Activated naive CD4-positive, alpha-beta T cell treated with anti-CD3 and anti-CD28 coated beads, Interleukin-2, amount 50 U/mL, for 24 hours (primary cell): ENCODE results near the gene KLHL28.

ENCODE experiments used
- H3K27ac Mint-ChIP-seq: one replicate; pipeline ENCODE4 v1.8.0; 2021; ENCODE audit warnings: mild to moderate bottlenecking, mixed read lengths
- H3K27me3 Mint-ChIP-seq: one replicate; pipeline ENCODE4 v1.8.0; 2021; ENCODE audit warnings: mixed read lengths
- H3K36me3 Mint-ChIP-seq: one replicate; pipeline ENCODE4 v1.8.0; 2021; ENCODE audit warnings: mixed read lengths
- H3K4me1 Mint-ChIP-seq: one replicate; pipeline ENCODE4 v1.8.0; 2021; ENCODE audit warnings: mixed read lengths
- H3K4me3 Mint-ChIP-seq: one replicate; pipeline ENCODE4 v1.8.0; 2021; ENCODE audit warnings: mild to moderate bottlenecking, mixed read lengths
- H3K9me3 Mint-ChIP-seq: one replicate; pipeline ENCODE4 v1.8.0; 2021; ENCODE audit warnings: mixed read lengths

Gene KLHL28

DNA sequence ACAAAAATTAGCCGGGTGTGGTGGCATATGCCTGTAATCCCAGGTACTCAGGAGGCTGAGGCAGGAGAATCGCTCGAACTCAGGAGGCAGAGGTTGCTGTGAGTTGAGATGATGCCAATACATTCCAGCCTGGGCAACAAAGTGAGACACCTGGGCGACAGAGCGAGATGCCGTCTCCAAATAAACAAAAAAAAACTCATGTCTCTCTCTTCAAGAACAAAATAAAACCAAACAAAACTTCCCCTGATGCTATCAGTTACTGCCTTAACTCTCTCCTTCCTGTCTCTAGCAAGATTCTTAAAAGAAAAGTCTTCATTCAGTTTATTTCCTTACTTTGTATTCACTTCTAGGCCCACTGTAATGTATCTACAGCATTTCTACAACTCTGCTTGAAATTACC, 20.8 kb downstream of the KLHL28 start:
- no peaks in the 10 kb centered on the region for H3K27me3 Mint-ChIP-seq
- peaks cover 58% of the 10 kb centered on the region for H3K4me1 Mint-ChIP-seq
- H3K9me3 Mint-ChIP-seq, result no peaks in the 10 kb centered on the region
- H3K36me3 Mint-ChIP-seq, result peaks cover 54% of the 10 kb centered on the region
- H3K27ac Mint-ChIP-seq, result peak overlapping the region; percentile 1
- peak overlapping the region; percentile 6 for H3K4me3 Mint-ChIP-seq

DNA sequence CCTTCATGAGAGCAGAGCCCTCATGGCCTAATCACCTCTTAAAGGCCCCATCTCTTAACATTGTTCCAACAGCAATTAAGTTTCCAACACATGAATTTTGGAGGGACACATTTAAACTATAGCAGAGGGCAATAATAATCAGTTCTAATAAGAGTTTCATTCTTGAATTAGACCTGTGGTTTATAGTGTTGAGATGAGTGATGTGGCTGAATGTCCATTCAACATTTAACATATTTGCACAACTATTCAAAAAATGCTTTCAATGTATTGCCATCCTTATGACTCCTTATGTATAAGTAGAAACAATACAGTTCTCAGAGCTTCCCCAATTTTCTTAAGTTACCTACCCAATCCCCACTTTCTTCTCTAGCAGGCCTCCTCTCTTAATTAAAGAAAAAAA, 21.5 kb downstream of the KLHL28 start:
- Mint-ChIP-seq H3K4me3 (no peak overlapping the region), H3K27ac (peak overlapping the region; percentile 49), H3K36me3 (peaks cover 52% of the 10 kb centered on the region), H3K27me3 (no peaks in the 10 kb centered on the region), H3K9me3 (no peaks in the 10 kb centered on the region), H3K4me1 (peaks cover 63% of the 10 kb centered on the region)

DNA sequence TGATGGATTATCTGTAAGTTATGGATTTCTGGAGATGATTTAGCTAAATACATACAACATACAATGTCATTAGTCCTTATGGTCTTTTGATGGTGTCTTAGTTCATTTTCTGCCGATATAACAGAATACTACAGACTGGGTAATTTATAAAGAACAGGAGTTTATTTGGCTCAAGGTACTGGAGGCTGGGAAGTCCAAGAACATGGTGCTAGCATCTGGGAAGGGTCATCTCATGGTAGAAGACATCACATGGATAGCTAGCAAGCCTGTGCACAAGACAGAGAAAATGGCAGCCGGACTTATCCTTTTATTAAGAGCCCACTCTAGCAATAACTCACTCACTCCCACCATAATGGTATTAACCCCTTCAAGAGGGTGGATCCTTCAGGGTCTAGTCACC, 24.2 kb downstream of the KLHL28 start:
- Mint-ChIP-seq H3K27me3 (no peaks in the 10 kb centered on the region), H3K27ac (no peak overlapping the region), H3K4me1 (peaks cover 71% of the 10 kb centered on the region), H3K36me3 (peaks cover 49% of the 10 kb centered on the region), H3K4me3 (no peak overlapping the region), H3K9me3 (no peaks in the 10 kb centered on the region)

DNA sequence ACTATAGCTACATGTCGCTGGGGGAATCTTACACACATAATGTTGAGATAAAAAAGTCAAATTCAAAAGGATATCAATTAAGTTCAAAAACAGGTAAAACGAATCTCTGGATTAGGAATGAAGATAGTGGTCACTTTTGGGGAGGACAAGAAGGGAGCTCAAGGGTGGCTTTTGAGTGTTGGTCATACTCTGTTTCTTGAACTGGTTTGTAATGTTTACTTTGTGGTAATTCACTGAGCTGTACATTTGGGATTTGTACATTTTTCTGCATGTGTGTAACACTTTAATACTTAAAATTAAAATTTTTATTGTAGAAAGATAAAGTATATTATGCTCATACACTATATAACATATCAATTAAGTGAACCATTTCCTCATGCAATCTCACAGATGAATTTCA, 26.6 kb downstream of the KLHL28 start:
- Mint-ChIP-seq H3K36me3 (peaks cover 40% of the 10 kb centered on the region), H3K27me3 (no peaks in the 10 kb centered on the region), H3K9me3 (no peaks in the 10 kb centered on the region), H3K4me1 (peaks cover 59% of the 10 kb centered on the region), H3K27ac (peak overlapping the region; percentile 8), H3K4me3 (no peak overlapping the region)

DNA sequence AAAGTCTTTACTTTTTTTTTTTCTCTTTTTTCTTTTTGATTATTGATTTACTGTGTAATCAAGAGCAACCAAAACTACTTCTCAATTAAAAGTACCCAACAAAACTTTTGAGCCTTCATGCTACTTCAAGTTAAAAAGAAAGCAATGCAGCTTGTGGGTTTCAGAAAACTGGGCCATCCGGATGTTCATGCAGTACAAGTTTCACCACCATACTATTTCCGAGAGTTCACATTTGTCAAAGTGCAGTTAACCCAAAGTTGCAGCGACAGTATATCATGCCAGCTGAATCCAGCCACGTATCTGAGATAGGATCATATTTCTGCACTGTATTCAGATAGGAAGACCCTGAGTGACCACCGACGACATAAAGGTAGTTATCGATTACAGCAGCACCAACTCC, 33.0 kb downstream of the KLHL28 start:
- H3K9me3 Mint-ChIP-seq, result no peaks in the 10 kb centered on the region
- peak overlapping the region; percentile 35 for H3K27ac Mint-ChIP-seq
- peaks cover 5% of the 10 kb centered on the region for H3K36me3 Mint-ChIP-seq
- peaks cover 25% of the 10 kb centered on the region for H3K4me1 Mint-ChIP-seq
- H3K4me3 Mint-ChIP-seq, result no peak overlapping the region
- no peaks in the 10 kb centered on the region for H3K27me3 Mint-ChIP-seq

DNA sequence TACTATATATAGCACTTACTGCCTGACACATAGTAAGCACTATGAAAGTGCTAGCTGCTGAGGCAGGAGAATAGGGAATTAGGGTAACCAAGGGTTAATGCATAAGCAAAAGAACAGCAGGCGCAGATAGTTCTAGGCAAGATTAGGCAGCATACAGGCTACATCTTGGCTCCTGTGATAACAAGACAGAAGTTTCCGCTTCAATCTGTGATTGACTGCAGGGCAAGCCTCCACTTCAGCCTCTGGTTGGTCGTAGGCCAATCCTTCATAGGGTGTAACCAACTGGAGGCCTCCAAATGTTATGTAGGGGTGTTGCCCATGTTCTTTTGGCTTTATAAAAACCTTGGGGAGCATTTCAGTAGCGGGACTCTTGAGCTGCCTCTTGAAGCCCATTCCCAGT, 46.9 kb downstream of the KLHL28 start:
- Mint-ChIP-seq H3K36me3 (peaks cover 2% of the 10 kb centered on the region), H3K4me3 (no peak overlapping the region), H3K27ac (no peak overlapping the region), H3K27me3 (peaks cover 18% of the 10 kb centered on the region), H3K4me1 (peaks cover 7% of the 10 kb centered on the region), H3K9me3 (no peaks in the 10 kb centered on the region)

DNA sequence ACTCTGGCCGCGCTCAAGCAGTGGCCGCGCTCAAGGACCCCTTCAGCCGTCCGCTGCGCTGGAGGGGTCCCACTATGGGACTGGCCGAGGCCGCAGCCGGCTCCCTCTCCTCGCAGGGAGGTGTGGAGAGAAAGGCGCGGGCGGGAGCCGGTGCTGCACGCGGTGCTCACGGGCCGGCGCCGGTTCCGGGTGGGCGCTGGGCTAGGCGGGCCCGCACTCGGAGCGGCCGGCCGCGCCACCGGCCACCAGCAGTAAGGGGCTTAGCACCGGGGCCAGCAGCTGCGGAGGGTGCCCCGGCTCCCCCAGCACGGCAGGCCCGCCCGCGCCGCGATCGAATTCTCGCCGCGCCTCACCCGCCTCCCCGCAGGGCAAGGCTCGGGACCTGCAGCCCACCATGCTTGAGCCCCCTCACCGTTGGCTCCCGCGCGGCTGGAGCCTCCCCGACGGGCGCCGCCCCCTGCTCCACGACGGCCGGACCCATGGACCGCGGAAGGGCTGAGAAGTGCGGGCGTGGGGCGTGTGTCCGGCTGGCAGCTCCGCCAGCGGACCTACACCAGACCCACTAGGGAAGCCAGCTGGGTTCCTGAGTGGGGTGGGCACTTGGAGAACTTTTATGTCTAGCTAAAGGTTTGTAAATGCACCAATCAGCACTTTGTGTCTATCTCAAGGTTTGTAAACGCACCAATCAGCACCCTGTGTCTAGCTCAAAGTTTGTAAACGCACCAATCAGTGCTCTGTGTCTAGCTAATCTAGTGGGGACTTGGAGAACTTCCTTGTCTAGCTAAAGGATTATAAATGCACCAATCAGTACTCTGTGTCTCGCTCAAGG, 49.5 kb downstream of the KLHL28 start:
- H3K27ac Mint-ChIP-seq, result no peak overlapping the region
- H3K4me1 Mint-ChIP-seq, result peaks cover 7% of the 10 kb centered on the region
- no peaks in the 10 kb centered on the region for H3K9me3 Mint-ChIP-seq
- peak overlapping the region; percentile 36 for H3K4me3 Mint-ChIP-seq
- H3K36me3 Mint-ChIP-seq, result peaks cover 2% of the 10 kb centered on the region
- peaks cover 22% of the 10 kb centered on the region for H3K27me3 Mint-ChIP-seq

DNA sequence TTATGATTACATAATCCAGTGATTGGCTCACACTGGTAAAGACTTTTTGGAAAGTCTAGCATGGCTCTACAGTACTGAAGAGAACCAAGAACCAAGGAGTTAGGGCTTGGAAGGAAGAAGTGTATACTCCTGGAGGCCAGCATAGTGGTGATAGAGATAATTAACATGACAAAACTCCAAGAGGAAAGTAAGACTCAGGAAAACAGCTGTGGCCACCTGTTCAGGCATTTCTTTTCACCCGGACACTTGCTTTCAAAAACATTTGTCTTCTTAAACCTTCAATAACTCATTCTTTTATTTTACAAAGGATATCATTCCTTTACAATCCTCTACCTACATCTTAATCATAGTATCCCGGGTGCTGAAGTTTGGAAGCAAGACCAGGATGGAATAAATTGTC, 50.9 kb downstream of the KLHL28 start:
- Mint-ChIP-seq H3K4me3 (no peak overlapping the region), H3K27me3 (peaks cover 22% of the 10 kb centered on the region), H3K27ac (no peak overlapping the region), H3K9me3 (no peaks in the 10 kb centered on the region), H3K36me3 (peaks cover 2% of the 10 kb centered on the region), H3K4me1 (peaks cover 7% of the 10 kb centered on the region)

DNA sequence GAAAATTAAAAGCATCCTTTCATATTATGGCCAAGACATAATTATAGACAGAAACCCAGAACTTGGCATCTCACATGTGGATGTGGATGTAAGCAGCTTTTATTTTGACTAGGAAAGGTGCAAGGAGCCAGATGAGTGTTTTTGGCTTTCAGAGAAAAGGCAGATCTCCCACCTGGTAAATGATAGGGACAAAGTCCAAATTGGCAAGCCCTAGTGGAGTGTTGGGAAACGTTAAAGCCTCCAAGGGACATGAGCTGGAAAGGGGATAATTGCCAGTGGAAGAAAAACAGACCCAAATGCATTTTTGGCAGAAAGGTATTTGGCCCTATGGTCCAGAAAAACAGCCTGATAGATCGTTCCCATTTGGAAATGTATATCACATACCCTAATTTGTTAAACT, 60.1 kb downstream of the KLHL28 start:
- Mint-ChIP-seq H3K9me3 (no peaks in the 10 kb centered on the region), H3K36me3 (no peaks in the 10 kb centered on the region), H3K4me3 (no peak overlapping the region), H3K27me3 (no peaks in the 10 kb centered on the region), H3K4me1 (peaks cover 24% of the 10 kb centered on the region), H3K27ac (no peak overlapping the region)

DNA sequence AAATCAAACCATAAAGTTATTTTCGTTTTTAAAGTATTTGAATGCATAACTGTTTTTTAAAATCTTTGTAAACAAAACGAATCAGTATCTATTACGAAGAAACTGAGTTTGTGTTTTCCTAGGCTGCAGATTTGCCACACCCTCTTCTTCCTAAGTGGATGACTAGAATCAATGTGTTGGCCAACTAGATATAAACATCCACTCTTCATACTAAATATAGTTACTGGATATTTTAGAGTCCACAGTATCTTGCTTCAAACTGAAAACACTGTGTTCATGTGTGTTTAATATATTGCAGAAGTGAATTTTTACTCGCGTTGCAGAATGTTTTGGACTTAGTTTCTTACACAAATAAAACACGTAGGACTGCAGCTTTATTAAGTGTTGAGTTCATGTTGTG, 63.2 kb downstream of the KLHL28 start:
- Mint-ChIP-seq H3K27me3 (no peaks in the 10 kb centered on the region), H3K9me3 (no peaks in the 10 kb centered on the region), H3K27ac (peak overlapping the region; percentile 86), H3K36me3 (no peaks in the 10 kb centered on the region), H3K4me1 (peaks cover 25% of the 10 kb centered on the region), H3K4me3 (peak overlapping the region; percentile 89)

DNA sequence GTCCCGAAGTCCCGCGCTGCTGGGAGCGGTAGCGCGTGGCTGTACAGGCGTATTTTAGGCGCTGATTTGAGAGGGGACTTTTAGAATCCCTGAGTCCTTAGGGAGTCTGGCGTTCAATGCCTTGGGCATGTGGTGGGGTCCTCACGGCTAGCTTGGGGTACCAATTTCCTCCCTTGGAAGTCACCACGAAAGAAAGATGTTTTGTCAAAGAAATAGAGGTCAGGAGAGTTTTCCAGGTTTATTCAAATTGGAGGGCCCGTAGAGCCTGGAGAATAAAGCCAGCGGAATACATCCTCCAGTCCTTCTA, 63.9 kb downstream of the KLHL28 start:
- Mint-ChIP-seq H3K27ac (peak overlapping the region; percentile 86), H3K36me3 (no peaks in the 10 kb centered on the region), H3K4me3 (peak overlapping the region; percentile 89)

DNA sequence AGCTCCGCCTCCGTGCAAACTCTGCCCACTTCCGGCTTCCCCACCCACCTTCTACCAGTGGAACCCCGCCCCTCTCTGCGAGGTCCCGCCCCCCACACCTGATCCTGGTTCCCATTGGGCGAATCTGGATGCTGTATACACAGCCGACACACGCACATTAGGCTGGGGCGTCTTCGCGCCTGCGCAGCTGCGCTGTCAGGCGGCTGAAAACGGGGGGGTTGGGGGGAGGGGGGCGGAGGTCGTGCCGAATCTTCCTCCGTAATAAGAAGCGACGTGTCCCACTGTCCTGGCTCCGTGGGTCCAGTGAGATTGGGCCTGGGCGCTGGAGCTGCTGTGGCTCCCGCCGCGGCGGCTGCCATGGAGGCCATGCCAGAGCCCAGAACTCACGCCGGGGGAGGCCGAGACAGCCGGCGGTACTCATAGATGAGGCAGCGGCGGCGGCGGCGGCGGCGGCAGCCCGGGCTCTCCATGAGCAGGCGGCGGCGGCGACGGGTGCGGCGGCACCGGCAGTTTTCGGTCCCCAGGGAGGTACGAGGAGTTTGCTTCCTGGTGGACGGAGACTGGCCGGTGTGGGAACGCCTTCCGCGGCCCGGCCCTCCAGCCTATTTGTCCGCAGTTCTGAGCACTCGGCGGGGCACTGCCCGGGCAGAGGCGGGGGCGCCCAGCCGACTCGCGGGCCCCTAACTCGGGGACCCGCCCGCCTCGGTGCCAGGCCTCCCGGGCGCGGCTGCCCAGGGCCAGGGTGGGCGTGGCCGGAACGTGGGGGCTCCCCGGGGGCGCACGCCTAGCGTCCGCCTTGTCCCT, 64.5 kb downstream of the KLHL28 start:
- peak overlapping the region; percentile 93 for H3K27ac Mint-ChIP-seq
- H3K4me3 Mint-ChIP-seq, result peak overlapping the region; percentile 91
- no peaks in the 10 kb centered on the region for H3K9me3 Mint-ChIP-seq
- H3K27me3 Mint-ChIP-seq, result no peaks in the 10 kb centered on the region
- no peaks in the 10 kb centered on the region for H3K36me3 Mint-ChIP-seq
- H3K4me1 Mint-ChIP-seq, result peaks cover 25% of the 10 kb centered on the region

More for the DNA sequence above, 63.9 kb downstream of the KLHL28 start:
- Mint-ChIP-seq H3K9me3 (no peaks in the 10 kb centered on the region), H3K4me1 (peaks cover 25% of the 10 kb centered on the region), H3K27me3 (no peaks in the 10 kb centered on the region)

DNA sequence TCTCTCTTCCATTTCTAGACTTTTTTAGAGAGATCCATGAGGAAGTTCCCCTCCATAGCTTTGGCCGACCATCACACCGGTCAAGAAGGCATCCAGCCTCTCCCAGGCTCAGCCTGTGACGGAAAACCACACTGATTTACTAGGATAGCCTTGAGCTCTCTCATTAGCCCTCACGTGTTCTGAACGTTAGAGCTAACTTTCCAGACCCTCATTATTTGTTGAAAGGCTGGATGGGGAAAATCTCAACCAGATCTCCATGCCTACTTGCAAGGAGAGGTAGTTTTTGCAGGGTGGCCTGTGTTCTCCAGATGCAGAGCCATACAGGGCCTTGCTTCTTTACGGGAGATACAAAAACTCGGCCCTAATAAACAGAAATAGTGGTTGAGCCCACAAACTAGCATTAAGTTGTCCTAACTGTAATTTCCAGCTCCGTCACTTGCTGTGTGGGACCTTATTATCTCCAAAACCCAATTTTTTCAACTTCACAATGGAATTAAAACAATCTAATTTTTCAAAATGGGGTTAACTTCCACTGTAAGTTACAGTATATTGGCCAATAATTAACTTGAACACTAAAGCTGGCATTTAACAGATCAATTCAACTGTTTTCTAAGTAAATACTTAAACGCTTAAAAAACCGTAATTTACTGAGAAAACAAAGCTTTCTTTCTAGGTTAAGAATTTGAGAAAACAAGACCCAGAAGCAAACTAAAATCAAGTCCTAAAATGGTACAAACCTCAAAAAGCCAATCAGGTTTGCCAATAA, 65.3 kb downstream of the KLHL28 start:
- Mint-ChIP-seq H3K9me3 (no peaks in the 10 kb centered on the region), H3K4me1 (peaks cover 25% of the 10 kb centered on the region), H3K4me3 (peak overlapping the region; percentile 91), H3K36me3 (no peaks in the 10 kb centered on the region), H3K27me3 (no peaks in the 10 kb centered on the region), H3K27ac (peak overlapping the region; percentile 93)

DNA sequence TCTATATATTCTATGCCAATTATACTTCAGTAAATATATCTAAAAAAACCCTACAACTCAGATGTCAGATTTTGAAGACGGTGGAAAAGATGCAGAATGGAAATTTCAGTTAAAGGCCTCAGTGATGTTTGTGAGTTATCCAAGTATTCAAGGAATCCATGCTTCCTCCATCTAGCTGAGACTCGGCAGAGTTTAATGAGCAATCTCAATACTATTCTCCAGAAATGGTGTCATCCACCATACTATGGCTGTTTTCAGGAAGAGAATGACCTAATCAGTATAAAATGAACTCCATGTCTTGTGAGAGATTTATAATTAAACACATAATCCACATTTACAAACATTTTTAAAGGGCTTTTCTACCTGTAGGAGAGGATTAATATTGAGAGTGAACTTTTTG, 66.0 kb downstream of the KLHL28 start:
- H3K27ac Mint-ChIP-seq, result no peak overlapping the region
- H3K4me1 Mint-ChIP-seq, result peaks cover 25% of the 10 kb centered on the region
- no peaks in the 10 kb centered on the region for H3K36me3 Mint-ChIP-seq
- H3K27me3 Mint-ChIP-seq, result no peaks in the 10 kb centered on the region
- H3K9me3 Mint-ChIP-seq, result no peaks in the 10 kb centered on the region
- H3K4me3 Mint-ChIP-seq, result no peak overlapping the region

DNA sequence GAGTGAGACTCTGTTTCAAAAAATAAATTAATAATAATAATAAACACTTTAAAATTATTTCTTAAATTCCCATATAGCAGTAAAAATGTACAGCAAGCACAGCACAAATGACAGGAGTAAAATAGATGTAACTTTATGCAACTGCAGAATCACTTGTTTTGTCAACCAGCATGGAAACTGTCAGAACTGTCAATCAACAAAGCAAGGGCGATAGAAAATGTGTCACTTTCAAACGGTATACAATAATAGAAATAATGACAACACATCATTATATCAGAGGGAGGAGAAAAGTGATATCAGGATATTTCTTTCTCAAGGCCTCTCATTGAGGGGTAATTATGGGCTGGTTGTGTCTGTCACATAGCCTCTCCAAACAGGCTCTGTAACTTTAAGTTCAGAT, 68.2 kb downstream of the KLHL28 start:
- H3K27me3 Mint-ChIP-seq, result no peaks in the 10 kb centered on the region
- no peaks in the 10 kb centered on the region for H3K9me3 Mint-ChIP-seq
- no peak overlapping the region for H3K4me3 Mint-ChIP-seq
- no peak overlapping the region for H3K27ac Mint-ChIP-seq
- H3K4me1 Mint-ChIP-seq, result peaks cover 16% of the 10 kb centered on the region
- H3K36me3 Mint-ChIP-seq, result no peaks in the 10 kb centered on the region
